Mesothelial cell of epicardium (in vitro differentiated cells): ENCODE measurements around the gene CFHR3. TPM values are rescaled to one million over a fixed set of nuclear protein-coding genes. Genes with fewer than 3 reads are reported as not detected.
A peak's percentile ranks its signal among the peaks of the same experiment; 100 is the strongest.
"Not testable (repeated sequence)": the region's sequence is repeated elsewhere in the genome, so short reads cannot be mapped to it uniquely, and the experiment has no call there.

Experiments
- DNase-seq, 2 experiments: peaks; one replicate each; pipeline ENCODE4 v3.0.0; 2021; ENCODE audit warnings: low spot score in 2 of 2; ENCODE audit not compliant: unreplicated experiment in 2 of 2
- H3K27ac Mint-ChIP-seq: 2 replicates; pipeline ENCODE4 v1.8.0; 2021; ENCODE audit warnings: mixed read lengths
- H3K27me3 Mint-ChIP-seq: 2 replicates; pipeline ENCODE4 v1.8.0; 2021; ENCODE audit warnings: low read depth, mixed read lengths
- H3K36me3 Mint-ChIP-seq: 2 replicates; pipeline ENCODE4 v1.8.0; 2021; ENCODE audit warnings: mixed read lengths
- H3K4me1 Mint-ChIP-seq: 2 replicates; pipeline ENCODE4 v1.8.0; 2021; ENCODE audit warnings: mixed read lengths
- H3K4me3 Mint-ChIP-seq: 2 replicates; pipeline ENCODE4 v1.8.0; 2021; ENCODE audit warnings: mild to moderate bottlenecking, moderate library complexity, mixed read lengths
- H3K9me3 Mint-ChIP-seq: 2 replicates; pipeline ENCODE4 v1.8.0; 2021; ENCODE audit warnings: mixed read lengths
- total RNA-seq: library from RNA; stranded (reverse); gene quantifications from 3 replicates; pipeline ENCODE4 v1.2.1, GENCODE V29; 2021
- TF ChIP-seq, protein P1 (sequence below): fragments of 200-600 bp; sonication (generic); IDR thresholded peaks from one replicate; pipeline ENCODE4 v1.5.0; 2021; ENCODE audit warnings: antibody characterized with exemption; ENCODE audit not compliant: unreplicated experiment

The CFHR3 gene
- total RNA-seq, 1 donor from 2014 or later, result 0.42 TPM

DNA sequence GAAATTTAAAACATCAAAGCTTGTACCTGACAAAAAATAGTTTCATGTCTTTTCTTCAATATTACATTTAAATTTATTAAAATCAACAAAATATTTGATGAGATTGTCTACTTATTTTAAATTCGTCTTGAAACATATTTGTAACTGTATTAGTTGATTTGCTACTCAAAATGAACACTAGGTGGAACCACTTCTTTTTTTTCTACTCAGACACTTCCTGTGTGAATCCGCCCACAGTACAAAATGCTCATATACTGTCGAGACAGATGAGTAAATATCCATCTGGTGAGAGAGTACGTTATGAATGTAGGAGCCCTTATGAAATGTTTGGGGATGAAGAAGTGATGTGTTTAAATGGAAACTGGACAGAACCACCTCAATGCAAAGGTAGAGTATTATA, 53.2 kb downstream of the CFHR3 start:
- H3K27ac Mint-ChIP-seq, H3K4me3 Mint-ChIP-seq, H3K36me3 Mint-ChIP-seq, H3K9me3 Mint-ChIP-seq, H3K27me3 Mint-ChIP-seq, H3K4me1 Mint-ChIP-seq, DNase-seq: not testable (repeated sequence)
- TF ChIP-seq, protein P1, sequence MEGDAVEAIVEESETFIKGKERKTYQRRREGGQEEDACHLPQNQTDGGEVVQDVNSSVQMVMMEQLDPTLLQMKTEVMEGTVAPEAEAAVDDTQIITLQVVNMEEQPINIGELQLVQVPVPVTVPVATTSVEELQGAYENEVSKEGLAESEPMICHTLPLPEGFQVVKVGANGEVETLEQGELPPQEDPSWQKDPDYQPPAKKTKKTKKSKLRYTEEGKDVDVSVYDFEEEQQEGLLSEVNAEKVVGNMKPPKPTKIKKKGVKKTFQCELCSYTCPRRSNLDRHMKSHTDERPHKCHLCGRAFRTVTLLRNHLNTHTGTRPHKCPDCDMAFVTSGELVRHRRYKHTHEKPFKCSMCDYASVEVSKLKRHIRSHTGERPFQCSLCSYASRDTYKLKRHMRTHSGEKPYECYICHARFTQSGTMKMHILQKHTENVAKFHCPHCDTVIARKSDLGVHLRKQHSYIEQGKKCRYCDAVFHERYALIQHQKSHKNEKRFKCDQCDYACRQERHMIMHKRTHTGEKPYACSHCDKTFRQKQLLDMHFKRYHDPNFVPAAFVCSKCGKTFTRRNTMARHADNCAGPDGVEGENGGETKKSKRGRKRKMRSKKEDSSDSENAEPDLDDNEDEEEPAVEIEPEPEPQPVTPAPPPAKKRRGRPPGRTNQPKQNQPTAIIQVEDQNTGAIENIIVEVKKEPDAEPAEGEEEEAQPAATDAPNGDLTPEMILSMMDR, result peak; percentile 28

Other genes starting within 250 kb of the CFHR3 start
- 25.6 to 26.4 TPM (median 26.0 TPM) in 3 replicates for gene KCNT2, start 166.4 kb upstream of the CFHR3 start, total RNA-seq
- 8.7 to 11.4 TPM (median 8.8 TPM) in 3 replicates for gene CFH, start 122.8 kb upstream of the CFHR3 start, total RNA-seq
- 0.45 TPM in 1 of 3 replicates, not detected in the others for gene CFHR1, start 44.9 kb downstream of the CFHR3 start, total RNA-seq
- not detected in 3 replicates for gene CFHR4, start 113.2 kb downstream of the CFHR3 start, total RNA-seq
- not detected in 3 replicates for gene CFHR2, start 168.9 kb downstream of the CFHR3 start, total RNA-seq
- gene CFHR5, start 202.7 kb downstream of the CFHR3 start, total RNA-seq, result not detected in 3 replicates